Esophagus squamous epithelium (tissue), 4 donors: Measurements from ENCODE around the gene ZSCAN5A.

Experiments used
- POLR2A ChIP-seq, 4 donors: fragments of 450-650 bp; IDR thresholded peaks; one replicate each; pipeline ENCODE4 v1.6.1; 2017; ENCODE audit warnings: antibody characterized with exemption in 4 of 4, mild to moderate bottlenecking in 4 of 4, moderate library complexity in 3 of 4
- TF ChIP-seq, protein P1 (sequence below), 6 experiments: fragments of 450-650 bp in 4 of 6; fragments of 200-600 bp in 2 of 6; sonication (generic) in 2 of 6; IDR thresholded peaks; one replicate each; pipeline ENCODE4 v1.5.1; 2016 to 2019; ENCODE audit warnings: antibody characterized with exemption in 6 of 6, mild to moderate bottlenecking in 4 of 6, moderate library complexity in 4 of 6

DNA sequence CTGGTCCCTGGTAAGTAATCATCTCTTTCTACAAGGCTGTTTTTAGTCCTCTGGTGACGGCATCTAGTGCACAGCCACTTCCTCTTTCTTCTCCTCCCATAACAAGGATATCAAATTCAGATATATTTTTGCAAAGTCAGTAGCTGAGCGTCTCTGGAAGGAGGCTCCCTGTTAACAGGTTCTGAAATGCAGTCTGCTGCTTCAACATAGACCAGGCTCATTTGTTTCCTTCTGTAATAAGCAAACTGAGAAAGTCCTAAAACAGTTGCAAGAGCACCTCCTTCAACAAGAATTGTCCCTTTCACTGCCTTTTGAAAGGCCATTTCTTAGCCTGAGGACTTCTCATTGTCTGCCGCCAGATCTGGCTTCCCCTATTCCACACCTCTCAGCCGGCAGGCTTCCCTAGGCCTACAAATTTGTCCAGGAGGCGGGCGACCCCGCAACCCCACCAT is 7.4 kb upstream of the ZSCAN5A start:
- TF ChIP-seq, protein P1, sequence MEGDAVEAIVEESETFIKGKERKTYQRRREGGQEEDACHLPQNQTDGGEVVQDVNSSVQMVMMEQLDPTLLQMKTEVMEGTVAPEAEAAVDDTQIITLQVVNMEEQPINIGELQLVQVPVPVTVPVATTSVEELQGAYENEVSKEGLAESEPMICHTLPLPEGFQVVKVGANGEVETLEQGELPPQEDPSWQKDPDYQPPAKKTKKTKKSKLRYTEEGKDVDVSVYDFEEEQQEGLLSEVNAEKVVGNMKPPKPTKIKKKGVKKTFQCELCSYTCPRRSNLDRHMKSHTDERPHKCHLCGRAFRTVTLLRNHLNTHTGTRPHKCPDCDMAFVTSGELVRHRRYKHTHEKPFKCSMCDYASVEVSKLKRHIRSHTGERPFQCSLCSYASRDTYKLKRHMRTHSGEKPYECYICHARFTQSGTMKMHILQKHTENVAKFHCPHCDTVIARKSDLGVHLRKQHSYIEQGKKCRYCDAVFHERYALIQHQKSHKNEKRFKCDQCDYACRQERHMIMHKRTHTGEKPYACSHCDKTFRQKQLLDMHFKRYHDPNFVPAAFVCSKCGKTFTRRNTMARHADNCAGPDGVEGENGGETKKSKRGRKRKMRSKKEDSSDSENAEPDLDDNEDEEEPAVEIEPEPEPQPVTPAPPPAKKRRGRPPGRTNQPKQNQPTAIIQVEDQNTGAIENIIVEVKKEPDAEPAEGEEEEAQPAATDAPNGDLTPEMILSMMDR (IDR thresholded peaks at IDR 0.05) = no peak
- TF ChIP-seq POLR2A (IDR thresholded peaks at IDR 0.05) = no peak
